ENCODE measurements around the gene NTM. TPM values are rescaled to one million over a fixed set of nuclear protein-coding genes. Genes with fewer than 3 reads are reported as not detected.

The NTM gene
- polyA plus RNA-seq, 1 donor from 2014 or later = 39.4 TPM

- Histone ChIP-seq H2AFZ (ENCODE audit: low read depth, low read length) (no peak overlapping the region), H3K9me3 (ENCODE audit: low read length) (no peaks in the 10 kb centered on the region), H3K4me2 (ENCODE audit: low read length) (no peak overlapping the region), H4K20me1 (ENCODE audit: insufficient read depth) (no peaks in the 10 kb centered on the region), H3K79me2 (replicated peaks; ENCODE audit: insufficient read depth, low read length) (no peaks in the 10 kb centered on the region), H3K27me3 (ENCODE audit: insufficient read depth, low read depth, low read length) (no peaks in the 10 kb centered on the region), H3K4me3 (ENCODE audit: low read length) (no peak overlapping the region), H3K36me3 (ENCODE audit: insufficient read depth, low read length) (no peaks in the 10 kb centered on the region), H3K9me2 (ENCODE audit: insufficient read depth, low read length) (no peaks in the 10 kb centered on the region), H3K9ac (ENCODE audit: low read length) (no peak overlapping the region), H3F3A (ENCODE audit: insufficient read depth, low read length, poor library complexity, severe bottlenecking) (no peaks in the 10 kb centered on the region), H3K27ac (ENCODE audit: low read length) (no peak overlapping the region)
- TF ChIP-seq CTCF (IDR thresholded peaks at IDR 0.05; ENCODE audit: poor library complexity, severe bottlenecking) = no peak
Measured at GRCh38 chr11:131645237-131645636, 274.8 kb downstream of the NTM start.

- Histone ChIP-seq H3K4me2 (ENCODE audit: low read length) (no peak overlapping the region), H3K79me2 (replicated peaks; ENCODE audit: insufficient read depth, low read length) (no peaks in the 10 kb centered on the region), H3K27me3 (ENCODE audit: insufficient read depth, low read depth, low read length) (no peaks in the 10 kb centered on the region), H3K9ac (ENCODE audit: low read length) (no peak overlapping the region), H3K9me2 (ENCODE audit: insufficient read depth, low read length) (no peaks in the 10 kb centered on the region), H3K27ac (ENCODE audit: low read length) (no peak overlapping the region), H3F3A (ENCODE audit: insufficient read depth, low read length, poor library complexity, severe bottlenecking) (no peaks in the 10 kb centered on the region), H4K20me1 (ENCODE audit: insufficient read depth) (no peaks in the 10 kb centered on the region), H3K9me3 (ENCODE audit: low read length) (no peaks in the 10 kb centered on the region), H3K36me3 (ENCODE audit: insufficient read depth, low read length) (no peaks in the 10 kb centered on the region), H3K4me3 (ENCODE audit: low read length) (no peak overlapping the region), H2AFZ (ENCODE audit: low read depth, low read length) (no peak overlapping the region)
- TF ChIP-seq SMC3 (conservative IDR thresholded peaks at IDR 0.05; ENCODE audit: poor library complexity) = no peak
- TF ChIP-seq REST (IDR thresholded peaks at IDR 0.05; ENCODE audit: borderline replicate concordance) = no peak
- no peak for TF ChIP-seq RAD21 (conservative IDR thresholded peaks at IDR 0.05)
- no peak for TF ChIP-seq CTCF (IDR thresholded peaks at IDR 0.05; ENCODE audit: poor library complexity, severe bottlenecking)
- no peak for TF ChIP-seq EP300 (conservative IDR thresholded peaks at IDR 0.05; ENCODE audit: poor library complexity, severe bottlenecking)
- TF ChIP-seq MXI1 (conservative IDR thresholded peaks at IDR 0.05; ENCODE audit: poor library complexity, severe bottlenecking) = no peak
- TF ChIP-seq EZH2 (IDR thresholded peaks at IDR 0.05; ENCODE audit: borderline replicate concordance, insufficient read depth, low read length, poor library complexity, severe bottlenecking) = no peak
- no peak for TF ChIP-seq TAF1 (IDR thresholded peaks at IDR 0.05; ENCODE audit: low read depth)
- no peak for TF ChIP-seq POLR2AphosphoS5 (IDR thresholded peaks at IDR 0.05)
Measured at GRCh38 chr11:131649856-131650255, 279.4 kb downstream of the NTM start.

All from neural cell (in vitro differentiated cells).